ENCODE measurements around the gene IRF2.

The IRF2 gene

DNA sequence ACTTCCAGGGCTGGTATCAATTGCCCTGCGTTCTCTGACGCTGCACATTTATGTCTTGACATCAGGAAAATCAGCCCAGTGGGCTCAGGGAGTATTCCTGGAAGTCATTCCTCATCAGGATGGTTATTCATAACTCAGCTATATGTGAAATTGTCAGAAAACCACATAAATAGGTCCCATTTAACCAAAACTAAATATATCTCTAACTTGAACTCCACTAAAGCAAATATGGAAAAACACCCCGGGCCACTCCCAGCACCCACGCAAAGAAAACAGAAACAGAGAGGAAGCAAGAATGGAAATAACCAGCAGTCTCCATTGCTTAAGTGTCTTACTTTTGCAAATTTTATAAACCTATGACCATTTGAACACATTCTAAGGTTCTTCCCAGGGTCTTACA lies 112.0 kb downstream of the IRF2 start:
- H3K36me3 ChIP-seq (replicated peaks; ENCODE audit: insufficient read depth, low read length) = no peaks in the 10 kb centered on the region
- no peaks in the 10 kb centered on the region for H3K9me3 ChIP-seq (replicated peaks; ENCODE audit: insufficient read depth, low read length)
- H3K4me3 ChIP-seq (ENCODE audit: low read length) = no peak overlapping the region
- H3K79me2 ChIP-seq (ENCODE audit: low read length) = no peaks in the 10 kb centered on the region
- no peak overlapping the region for H3K9ac ChIP-seq (ENCODE audit: low read length)
- H3F3A ChIP-seq (ENCODE audit: insufficient read depth, low read length) = no peaks in the 10 kb centered on the region
- DNase-seq = no peak
- H3K4me2 ChIP-seq (ENCODE audit: low read depth, low read length) = no peak overlapping the region
- no peaks in the 10 kb centered on the region for H3K27me3 ChIP-seq (replicated peaks; ENCODE audit: insufficient read depth, low read length)
- peaks cover 17% of the 10 kb centered on the region for H3K4me1 ChIP-seq (ENCODE audit: low read length)
- no peaks in the 10 kb centered on the region for H3K9me2 ChIP-seq (replicated peaks; ENCODE audit: insufficient read depth, low read length)
- H2AFZ ChIP-seq (ENCODE audit: low read length) = no peak overlapping the region
- TF ChIP-seq EZH2phosphoT487 (IDR thresholded peaks at IDR 0.05; ENCODE audit: low read length) (no peak), EZH2 (optimal IDR thresholded peaks at IDR 0.05; ENCODE audit: low read depth, low read length) (no peak)
- TF ChIP-seq, protein P1, sequence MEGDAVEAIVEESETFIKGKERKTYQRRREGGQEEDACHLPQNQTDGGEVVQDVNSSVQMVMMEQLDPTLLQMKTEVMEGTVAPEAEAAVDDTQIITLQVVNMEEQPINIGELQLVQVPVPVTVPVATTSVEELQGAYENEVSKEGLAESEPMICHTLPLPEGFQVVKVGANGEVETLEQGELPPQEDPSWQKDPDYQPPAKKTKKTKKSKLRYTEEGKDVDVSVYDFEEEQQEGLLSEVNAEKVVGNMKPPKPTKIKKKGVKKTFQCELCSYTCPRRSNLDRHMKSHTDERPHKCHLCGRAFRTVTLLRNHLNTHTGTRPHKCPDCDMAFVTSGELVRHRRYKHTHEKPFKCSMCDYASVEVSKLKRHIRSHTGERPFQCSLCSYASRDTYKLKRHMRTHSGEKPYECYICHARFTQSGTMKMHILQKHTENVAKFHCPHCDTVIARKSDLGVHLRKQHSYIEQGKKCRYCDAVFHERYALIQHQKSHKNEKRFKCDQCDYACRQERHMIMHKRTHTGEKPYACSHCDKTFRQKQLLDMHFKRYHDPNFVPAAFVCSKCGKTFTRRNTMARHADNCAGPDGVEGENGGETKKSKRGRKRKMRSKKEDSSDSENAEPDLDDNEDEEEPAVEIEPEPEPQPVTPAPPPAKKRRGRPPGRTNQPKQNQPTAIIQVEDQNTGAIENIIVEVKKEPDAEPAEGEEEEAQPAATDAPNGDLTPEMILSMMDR (IDR thresholded peaks at IDR 0.05; ENCODE audit: low read length) = no peak
- H3K27ac ChIP-seq (ENCODE audit: low read length) = no peak overlapping the region
- H4K20me1 ChIP-seq (ENCODE audit: insufficient read depth, low read length) = no peaks in the 10 kb centered on the region

DNA sequence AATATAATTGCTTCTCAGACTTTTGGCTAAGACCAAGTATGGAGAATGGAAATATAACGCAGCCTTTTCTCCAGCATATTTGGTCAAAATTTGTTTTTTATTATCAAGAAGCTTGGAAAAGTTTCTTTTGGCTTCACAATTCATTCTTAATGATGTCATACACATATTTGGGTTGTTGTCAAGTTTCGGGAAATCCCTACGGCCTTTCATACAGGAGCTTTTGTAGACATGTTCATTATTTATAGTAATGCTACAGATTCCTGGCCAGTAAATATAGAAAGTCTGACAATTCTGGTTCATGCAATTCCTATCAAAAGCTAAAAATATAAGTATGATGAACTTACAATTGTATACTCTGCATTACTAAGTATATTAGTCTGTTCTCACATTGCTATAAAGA lies 112.9 kb downstream of the IRF2 start:
- H2AFZ ChIP-seq (ENCODE audit: low read length) = no peak overlapping the region
- DNase-seq = no peak
- peaks cover 17% of the 10 kb centered on the region for H3K4me1 ChIP-seq (ENCODE audit: low read length)

DNA sequence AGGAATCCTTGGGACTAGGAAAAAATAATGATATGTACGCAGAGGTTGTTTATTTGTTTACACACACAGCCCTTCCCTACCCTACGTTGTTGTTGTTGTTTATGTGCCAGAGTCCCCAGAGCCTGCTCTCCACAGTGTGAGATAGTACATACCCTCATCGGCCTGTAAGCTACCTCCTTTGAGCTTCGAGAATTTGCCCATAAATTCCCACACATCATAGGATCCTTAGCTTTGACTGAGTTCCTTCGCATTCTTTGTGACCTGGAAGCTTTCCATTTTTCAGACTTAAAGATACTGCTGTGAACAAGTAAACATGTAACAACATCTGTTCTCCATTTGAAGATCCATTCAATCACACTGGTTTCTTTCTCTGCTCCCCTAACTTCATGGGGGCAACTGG lies 114.5 kb downstream of the IRF2 start:
- Histone ChIP-seq H3K27me3 (replicated peaks; ENCODE audit: insufficient read depth, low read length) (no peaks in the 10 kb centered on the region), H3K36me3 (replicated peaks; ENCODE audit: insufficient read depth, low read length) (no peaks in the 10 kb centered on the region), H3K27ac (ENCODE audit: low read length) (no peak overlapping the region), H3K4me2 (ENCODE audit: low read depth, low read length) (no peak overlapping the region), H3K79me2 (ENCODE audit: low read length) (no peaks in the 10 kb centered on the region), H3K4me3 (ENCODE audit: low read length) (no peak overlapping the region), H3K9me2 (replicated peaks; ENCODE audit: insufficient read depth, low read length) (no peaks in the 10 kb centered on the region), H2AFZ (ENCODE audit: low read length) (no peak overlapping the region), H3K9me3 (replicated peaks; ENCODE audit: insufficient read depth, low read length) (no peaks in the 10 kb centered on the region), H3K4me1 (ENCODE audit: low read length) (peaks cover 16% of the 10 kb centered on the region), H3K9ac (ENCODE audit: low read length) (no peak overlapping the region), H4K20me1 (ENCODE audit: insufficient read depth, low read length) (no peaks in the 10 kb centered on the region), H3F3A (ENCODE audit: insufficient read depth, low read length) (peaks cover 9% of the 10 kb centered on the region)
- TF ChIP-seq, protein P1 (IDR thresholded peaks at IDR 0.05; ENCODE audit: low read length) = no peak
- no peak for TF ChIP-seq EZH2phosphoT487 (IDR thresholded peaks at IDR 0.05; ENCODE audit: low read length)
- no peak for TF ChIP-seq EZH2 (optimal IDR thresholded peaks at IDR 0.05; ENCODE audit: low read depth, low read length)
- DNase-seq = no peak

More for the DNA sequence above, 112.9 kb downstream of the IRF2 start:
- no peaks in the 10 kb centered on the region for H3K9me3 ChIP-seq (replicated peaks; ENCODE audit: insufficient read depth, low read length)
- H3K4me3 ChIP-seq (ENCODE audit: low read length) = no peak overlapping the region
- no peaks in the 10 kb centered on the region for H3K27me3 ChIP-seq (replicated peaks; ENCODE audit: insufficient read depth, low read length)
- H4K20me1 ChIP-seq (ENCODE audit: insufficient read depth, low read length) = no peaks in the 10 kb centered on the region
- H3K9ac ChIP-seq (ENCODE audit: low read length) = no peak overlapping the region
- no peaks in the 10 kb centered on the region for H3K79me2 ChIP-seq (ENCODE audit: low read length)
- no peak overlapping the region for H3K27ac ChIP-seq (ENCODE audit: low read length)
- no peak for TF ChIP-seq EZH2 (optimal IDR thresholded peaks at IDR 0.05; ENCODE audit: low read depth, low read length)
- TF ChIP-seq, protein P1 (IDR thresholded peaks at IDR 0.05; ENCODE audit: low read length) = no peak
- TF ChIP-seq EZH2phosphoT487 (IDR thresholded peaks at IDR 0.05; ENCODE audit: low read length) = no peak
- H3K9me2 ChIP-seq (replicated peaks; ENCODE audit: insufficient read depth, low read length) = no peaks in the 10 kb centered on the region
- H3K36me3 ChIP-seq (replicated peaks; ENCODE audit: insufficient read depth, low read length) = no peaks in the 10 kb centered on the region
- H3F3A ChIP-seq (ENCODE audit: insufficient read depth, low read length) = no peaks in the 10 kb centered on the region
- H3K4me2 ChIP-seq (ENCODE audit: low read depth, low read length) = no peak overlapping the region
